Measurements from ENCODE around the gene GKAP1. TPM values are rescaled to one million over a fixed set of nuclear protein-coding genes. Genes with fewer than 3 reads are reported as not detected.

GKAP1 gene
- polyA plus RNA-seq, 1 of the 3 experiments (the other 2 are of a cell fraction) = 1.7 TPM

GRCh38 chr9:83701286-83701685, 116.3 kb downstream of the GKAP1 start:
- peaks cover 2 to 18% of the 10 kb centered on the region in 2 experiments for H3K36me3 ChIP-seq (replicated peaks in 1 of 2; ENCODE audit: control insufficient read depth in 1 of 2, insufficient read depth in 2 of 2, low read length in 1 of 2)
- no peaks in the 10 kb centered on the region for H3K27me3 ChIP-seq (ENCODE audit: insufficient read depth)
- no peak overlapping the region for H3K4me3 ChIP-seq (ENCODE audit: low read depth in 2 of 2, low read length in 1 of 2)
- TF ChIP-seq NFIC (IDR thresholded peaks at IDR 0.05; ENCODE audit: borderline replicate concordance) (no peak), GABPA (IDR thresholded peaks at IDR 0.05; ENCODE audit: low read depth) (no peak), MAX (IDR thresholded peaks at IDR 0.05; ENCODE audit: low read depth) (no peak), RFX5 (IDR thresholded peaks at IDR 0.05; ENCODE audit: low read length) (no peak), YY1 (IDR thresholded peaks at IDR 0.05; ENCODE audit: low read depth) (no peak), POLR2AphosphoS5 (IDR thresholded peaks at IDR 0.05; ENCODE audit: low read depth, low read length) (no peak), EP300 (IDR thresholded peaks at IDR 0.05; ENCODE audit: borderline replicate concordance in 1 of 2, low read depth in 1 of 2, low read length in 1 of 2) (no peak), FOXJ3 (CRISPR knock-in tag; IDR thresholded peaks at IDR 0.05) (no peak), USF2 (IDR thresholded peaks at IDR 0.05; ENCODE audit: borderline replicate concordance, low read depth, low read length) (no peak), EZH2phosphoT487 (IDR thresholded peaks at IDR 0.05; ENCODE audit: borderline replicate concordance, low read depth) (no peak), ELF1 (IDR thresholded peaks at IDR 0.05) (no peak), RCOR1 (IDR thresholded peaks at IDR 0.05; ENCODE audit: low read length) (no peak), TCF12 (IDR thresholded peaks at IDR 0.05) (no peak), GATA2 (CRISPR knock-in tag; IDR thresholded peaks at IDR 0.05) (no peak), SMC3 (IDR thresholded peaks at IDR 0.05; ENCODE audit: low read depth, low read length) (no peak)
- TF ChIP-seq, protein P1, sequence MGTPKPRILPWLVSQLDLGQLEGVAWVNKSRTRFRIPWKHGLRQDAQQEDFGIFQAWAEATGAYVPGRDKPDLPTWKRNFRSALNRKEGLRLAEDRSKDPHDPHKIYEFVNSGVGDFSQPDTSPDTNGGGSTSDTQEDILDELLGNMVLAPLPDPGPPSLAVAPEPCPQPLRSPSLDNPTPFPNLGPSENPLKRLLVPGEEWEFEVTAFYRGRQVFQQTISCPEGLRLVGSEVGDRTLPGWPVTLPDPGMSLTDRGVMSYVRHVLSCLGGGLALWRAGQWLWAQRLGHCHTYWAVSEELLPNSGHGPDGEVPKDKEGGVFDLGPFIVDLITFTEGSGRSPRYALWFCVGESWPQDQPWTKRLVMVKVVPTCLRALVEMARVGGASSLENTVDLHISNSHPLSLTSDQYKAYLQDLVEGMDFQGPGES (IDR thresholded peaks at IDR 0.05; ENCODE audit: low read depth, low read length) = no peak
- TF ChIP-seq, protein P2, sequence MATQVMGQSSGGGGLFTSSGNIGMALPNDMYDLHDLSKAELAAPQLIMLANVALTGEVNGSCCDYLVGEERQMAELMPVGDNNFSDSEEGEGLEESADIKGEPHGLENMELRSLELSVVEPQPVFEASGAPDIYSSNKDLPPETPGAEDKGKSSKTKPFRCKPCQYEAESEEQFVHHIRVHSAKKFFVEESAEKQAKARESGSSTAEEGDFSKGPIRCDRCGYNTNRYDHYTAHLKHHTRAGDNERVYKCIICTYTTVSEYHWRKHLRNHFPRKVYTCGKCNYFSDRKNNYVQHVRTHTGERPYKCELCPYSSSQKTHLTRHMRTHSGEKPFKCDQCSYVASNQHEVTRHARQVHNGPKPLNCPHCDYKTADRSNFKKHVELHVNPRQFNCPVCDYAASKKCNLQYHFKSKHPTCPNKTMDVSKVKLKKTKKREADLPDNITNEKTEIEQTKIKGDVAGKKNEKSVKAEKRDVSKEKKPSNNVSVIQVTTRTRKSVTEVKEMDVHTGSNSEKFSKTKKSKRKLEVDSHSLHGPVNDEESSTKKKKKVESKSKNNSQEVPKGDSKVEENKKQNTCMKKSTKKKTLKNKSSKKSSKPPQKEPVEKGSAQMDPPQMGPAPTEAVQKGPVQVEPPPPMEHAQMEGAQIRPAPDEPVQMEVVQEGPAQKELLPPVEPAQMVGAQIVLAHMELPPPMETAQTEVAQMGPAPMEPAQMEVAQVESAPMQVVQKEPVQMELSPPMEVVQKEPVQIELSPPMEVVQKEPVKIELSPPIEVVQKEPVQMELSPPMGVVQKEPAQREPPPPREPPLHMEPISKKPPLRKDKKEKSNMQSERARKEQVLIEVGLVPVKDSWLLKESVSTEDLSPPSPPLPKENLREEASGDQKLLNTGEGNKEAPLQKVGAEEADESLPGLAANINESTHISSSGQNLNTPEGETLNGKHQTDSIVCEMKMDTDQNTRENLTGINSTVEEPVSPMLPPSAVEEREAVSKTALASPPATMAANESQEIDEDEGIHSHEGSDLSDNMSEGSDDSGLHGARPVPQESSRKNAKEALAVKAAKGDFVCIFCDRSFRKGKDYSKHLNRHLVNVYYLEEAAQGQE (IDR thresholded peaks at IDR 0.05; ENCODE audit: low read depth, low read length) = no peak
- 97% methylated on average over 1 of the region's 1 CpG for WGBS (ENCODE audit: low lambda C conversion rate)
- H3K27ac ChIP-seq (ENCODE audit: low read depth in 2 of 2, low read length in 1 of 2) = no peak overlapping the region
- DNase-seq = no peak
- H3K79me2 ChIP-seq (ENCODE audit: insufficient read depth) = peaks cover 100% of the 10 kb centered on the region
- peaks cover 99% of the 10 kb centered on the region for H4K20me1 ChIP-seq (ENCODE audit: insufficient read depth)
- H3K4me2 ChIP-seq = no peak overlapping the region
- CTCF ChIA-PET = interaction anchor here (1.1 kb wide), 1 partner anchor 10 kb away, joined by 4 read pairs; no protein-coding TSS in a partner anchor
- peaks cover 0 to 7% of the 10 kb centered on the region in 2 experiments; a peak in 2 of 4 replicates for H3K4me1 ChIP-seq (ENCODE audit: control insufficient read depth in 1 of 2, insufficient read depth in 2 of 2, low read depth in 1 of 2, low read length in 1 of 2)
- POLR2A ChIA-PET = no interaction called here
- no peak overlapping the region for H3K9ac ChIP-seq
- no peaks in the 10 kb centered on the region for H3K9me2 ChIP-seq
- H3K9me3 ChIP-seq = no peaks in the 10 kb centered on the region; the same call in 1 of the 2 replicates
- peaks cover 3% of the 10 kb centered on the region for H3F3A ChIP-seq (replicated peaks; ENCODE audit: insufficient read depth)
- no peak overlapping the region for H2AFZ ChIP-seq (ENCODE audit: low read depth)

Data from SK-N-SH (cell line).